Lower leg skin (tissue), 3 donors: ENCODE data around the gene WFDC10B.
"Not testable (repeated sequence)": the region's sequence is repeated elsewhere in the genome, so short reads cannot be mapped to it uniquely, and the experiment has no call there.

Experiments used
- POLR2A ChIP-seq, 2 donors: fragments of 450-650 bp; IDR thresholded peaks; one replicate each; pipeline ENCODE4 v1.6.1; 2016 to 2017; ENCODE audit warnings: antibody characterized with exemption in 2 of 2, mild to moderate bottlenecking in 1 of 2, moderate library complexity in 1 of 2
- TF ChIP-seq, protein P1 (sequence below), 3 donors: fragments of 450-650 bp; IDR thresholded peaks; one replicate each; pipeline ENCODE4 v1.5.1; 2016; ENCODE audit warnings: antibody characterized with exemption in 3 of 3, mild to moderate bottlenecking in 3 of 3, moderate library complexity in 2 of 3

GRCh38 chr20:45716141-45716688 is 11.4 kb upstream of the WFDC10B start:
- TF ChIP-seq, protein P1, sequence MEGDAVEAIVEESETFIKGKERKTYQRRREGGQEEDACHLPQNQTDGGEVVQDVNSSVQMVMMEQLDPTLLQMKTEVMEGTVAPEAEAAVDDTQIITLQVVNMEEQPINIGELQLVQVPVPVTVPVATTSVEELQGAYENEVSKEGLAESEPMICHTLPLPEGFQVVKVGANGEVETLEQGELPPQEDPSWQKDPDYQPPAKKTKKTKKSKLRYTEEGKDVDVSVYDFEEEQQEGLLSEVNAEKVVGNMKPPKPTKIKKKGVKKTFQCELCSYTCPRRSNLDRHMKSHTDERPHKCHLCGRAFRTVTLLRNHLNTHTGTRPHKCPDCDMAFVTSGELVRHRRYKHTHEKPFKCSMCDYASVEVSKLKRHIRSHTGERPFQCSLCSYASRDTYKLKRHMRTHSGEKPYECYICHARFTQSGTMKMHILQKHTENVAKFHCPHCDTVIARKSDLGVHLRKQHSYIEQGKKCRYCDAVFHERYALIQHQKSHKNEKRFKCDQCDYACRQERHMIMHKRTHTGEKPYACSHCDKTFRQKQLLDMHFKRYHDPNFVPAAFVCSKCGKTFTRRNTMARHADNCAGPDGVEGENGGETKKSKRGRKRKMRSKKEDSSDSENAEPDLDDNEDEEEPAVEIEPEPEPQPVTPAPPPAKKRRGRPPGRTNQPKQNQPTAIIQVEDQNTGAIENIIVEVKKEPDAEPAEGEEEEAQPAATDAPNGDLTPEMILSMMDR (IDR thresholded peaks at IDR 0.05): not testable (repeated sequence)
- not testable (repeated sequence) for TF ChIP-seq POLR2A (IDR thresholded peaks at IDR 0.05)
